Measurements from ENCODE around the gene PARP3. TPM values are rescaled to one million over a fixed set of nuclear protein-coding genes. Genes with fewer than 3 reads are reported as not detected.

The PARP3 gene
- total and polyA plus RNA-seq, 10 of the 15 experiments (the other 5 are each of a cell fraction or from before 2014, with no cell fraction given) = 2.1 to 31.2 (median 19.5) TPM

DNA sequence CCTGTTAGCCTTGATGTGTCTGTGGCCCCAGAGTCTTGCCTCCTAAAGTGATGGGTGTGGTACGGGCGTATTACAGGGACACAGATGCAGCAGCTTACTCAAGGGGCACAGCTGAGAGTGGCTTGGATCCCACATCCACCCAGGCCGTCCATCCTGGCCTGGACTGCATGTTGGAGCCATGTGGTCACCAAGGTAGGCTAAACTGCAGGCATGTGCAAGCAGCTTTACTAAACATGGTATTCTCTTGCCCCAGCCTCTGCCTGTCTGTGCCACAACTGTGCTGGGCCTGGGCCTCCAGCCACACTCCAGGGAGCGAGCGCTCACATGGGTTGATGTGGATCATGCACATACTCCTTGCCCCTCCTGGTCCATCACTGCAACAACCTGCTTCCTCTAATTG is 7.0 kb downstream of the PARP3 start:
- POLR2A ChIA-PET = no interaction called here
- no peaks in the 10 kb centered on the region for H3K79me2 ChIP-seq (ENCODE audit: control insufficient read depth, insufficient read depth, low read length)
- TF ChIP-seq CHD1 (IDR thresholded peaks at IDR 0.05; ENCODE audit: low read depth, low read length) (no peak), NBN (IDR thresholded peaks at IDR 0.05) (no peak), BHLHE40 (IDR thresholded peaks at IDR 0.05; ENCODE audit: borderline replicate concordance in 1 of 2, low read depth in 2 of 2, low read length in 1 of 2) (no peak), GATAD2B (conservative IDR thresholded peaks at IDR 0.05; ENCODE audit: low read depth) (no peak), NR2C1 (IDR thresholded peaks at IDR 0.05) (no peak), ZZZ3 (IDR thresholded peaks at IDR 0.05; ENCODE audit: control insufficient read depth, insufficient read length, low read depth) (no peak), REST (IDR thresholded peaks at IDR 0.05; ENCODE audit: low read depth, low read length) (no peak), FOS (IDR thresholded peaks at IDR 0.05; ENCODE audit: borderline replicate concordance, extremely low read depth, insufficient read length) (no peak), HCFC1 (IDR thresholded peaks at IDR 0.05; ENCODE audit: low read length) (no peak), IKZF1 (conservative IDR thresholded peaks at IDR 0.05) (no peak), MTA2 (IDR thresholded peaks at IDR 0.05; ENCODE audit: low read depth) (no peak), SP1 (IDR thresholded peaks at IDR 0.05; ENCODE audit: low read depth, low read length) (no peak), STAT1 (conservative IDR thresholded peaks at IDR 0.05) (no peak)
- SMC1A ChIA-PET (ENCODE audit: uncharacterized antibody, unreplicated experiment) = no interaction called here
- 96% methylated on average over 5 of the region's 5 CpGs for WGBS (ENCODE audit: insufficient coverage, insufficient replicate concordance, low lambda C conversion rate, missing lambda C conversion rate)
- intact Hi-C loops (cut with micrococcal nuclease; ENCODE audit: unreplicated experiment) (no loop called here), in situ Hi-C loops (cut with MboI) (no loop called here)
- no peak overlapping the region for H3K4me2 ChIP-seq (ENCODE audit: control insufficient read depth, insufficient read depth)
- no peak for FAIRE-seq
- no peak overlapping the region for H3K4me3 ChIP-seq
- H4K20me1 ChIP-seq (ENCODE audit: control insufficient read depth, insufficient read depth) = no peaks in the 10 kb centered on the region
- CTCF ChIA-PET = no interaction called here
- peaks cover 0 to 2% of the 10 kb centered on the region in 2 experiments; a peak in 1 of 4 replicates for H3K27me3 ChIP-seq (replicated peaks in 1 of 2; ENCODE audit: control insufficient read depth in 2 of 2, insufficient read depth in 2 of 2, low read length in 1 of 2)
- DNase-seq (ENCODE audit: low read depth, low spot score) = no peak
- H3K27ac ChIP-seq (ENCODE audit: control insufficient read depth, insufficient read depth) = no peak overlapping the region
- no peak overlapping the region for H2AFZ ChIP-seq (ENCODE audit: control insufficient read depth, low read depth, low read length)
- RAD21 ChIA-PET (ENCODE audit: unreplicated experiment) = no interaction called here
- H3K9me3 ChIP-seq (replicated peaks; ENCODE audit: control insufficient read depth, insufficient read depth, low read length) = no peaks in the 10 kb centered on the region
- BruUV-seq (replicated peaks) = no TSS peak
- no peak overlapping the region for H3K9ac ChIP-seq (ENCODE audit: control insufficient read depth, insufficient read depth, low read length)
- H3K36me3 ChIP-seq (ENCODE audit: control insufficient read depth in 2 of 2, insufficient read depth in 2 of 2, low read length in 1 of 2) = peaks cover 0 to 2% of the 10 kb centered on the region in 2 experiments; a peak in 1 of 4 replicates
- H3K4me1 ChIP-seq (ENCODE audit: control insufficient read depth, insufficient read depth, low read length) = no peaks in the 10 kb centered on the region
- ATAC-seq = no peak

All from GM12878 (cell line).